GM12864 (cell line): ENCODE data around the gene SYT8.

Source experiments
- DNase-seq: peaks from one replicate; pipeline ENCODE4 v3.0.0-alpha.2; 2011; ENCODE audit warnings: low read depth
- H3K4me3 ChIP-seq: 2 replicates; pipeline ENCODE4 v1.5.1; 2011; ENCODE audit warnings: mild to moderate bottlenecking, low read depth, low read length, control low read depth
- TF ChIP-seq, protein P1 (sequence below): IDR thresholded peaks from 2 replicates; pipeline ENCODE4 v1.5.1; 2011; ENCODE audit warnings: low read depth, mild to moderate bottlenecking, moderate library complexity, low read length, control low read depth, inconsistent platforms; ENCODE audit errors: missing control alignments

The SYT8 gene

DNA sequence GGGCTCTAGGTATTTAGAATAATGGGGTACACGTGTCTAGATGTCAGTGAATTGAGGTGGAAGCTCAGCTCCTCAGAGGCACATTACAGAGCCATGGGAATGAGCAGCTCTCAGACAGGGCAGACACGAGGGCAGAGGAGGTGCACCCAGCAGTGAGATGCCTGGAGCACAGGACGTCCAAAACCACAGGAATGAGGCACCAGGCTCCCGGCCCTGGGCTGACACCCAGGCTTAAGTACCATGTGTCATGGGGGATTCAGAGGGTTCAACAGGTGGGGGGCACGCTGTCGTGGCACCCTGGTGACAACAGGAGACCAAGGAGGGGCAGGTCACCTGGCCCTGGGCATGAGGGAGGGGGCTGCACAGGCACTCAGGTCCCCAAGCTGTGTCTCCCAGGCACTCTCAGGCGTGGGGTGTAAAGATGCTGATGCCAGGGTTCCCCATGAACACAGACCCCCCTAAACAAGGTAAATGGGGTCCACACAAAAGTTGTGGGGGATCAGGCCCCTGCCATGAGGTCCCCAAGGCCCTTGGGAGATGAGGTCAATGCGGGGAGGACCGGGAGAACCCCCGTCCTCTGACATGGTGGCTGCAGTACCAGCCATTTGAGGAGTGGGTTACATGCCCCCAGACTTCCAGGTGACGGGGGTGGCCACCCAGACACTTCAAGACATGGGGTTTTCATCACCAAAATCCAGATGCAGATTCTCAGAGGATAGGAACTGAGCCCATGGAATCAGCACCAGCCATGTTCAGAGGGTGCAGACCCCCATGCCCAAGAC, 5.6 kb upstream of the SYT8 start:
- TF ChIP-seq, protein P1, sequence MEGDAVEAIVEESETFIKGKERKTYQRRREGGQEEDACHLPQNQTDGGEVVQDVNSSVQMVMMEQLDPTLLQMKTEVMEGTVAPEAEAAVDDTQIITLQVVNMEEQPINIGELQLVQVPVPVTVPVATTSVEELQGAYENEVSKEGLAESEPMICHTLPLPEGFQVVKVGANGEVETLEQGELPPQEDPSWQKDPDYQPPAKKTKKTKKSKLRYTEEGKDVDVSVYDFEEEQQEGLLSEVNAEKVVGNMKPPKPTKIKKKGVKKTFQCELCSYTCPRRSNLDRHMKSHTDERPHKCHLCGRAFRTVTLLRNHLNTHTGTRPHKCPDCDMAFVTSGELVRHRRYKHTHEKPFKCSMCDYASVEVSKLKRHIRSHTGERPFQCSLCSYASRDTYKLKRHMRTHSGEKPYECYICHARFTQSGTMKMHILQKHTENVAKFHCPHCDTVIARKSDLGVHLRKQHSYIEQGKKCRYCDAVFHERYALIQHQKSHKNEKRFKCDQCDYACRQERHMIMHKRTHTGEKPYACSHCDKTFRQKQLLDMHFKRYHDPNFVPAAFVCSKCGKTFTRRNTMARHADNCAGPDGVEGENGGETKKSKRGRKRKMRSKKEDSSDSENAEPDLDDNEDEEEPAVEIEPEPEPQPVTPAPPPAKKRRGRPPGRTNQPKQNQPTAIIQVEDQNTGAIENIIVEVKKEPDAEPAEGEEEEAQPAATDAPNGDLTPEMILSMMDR: no peak
- no peak overlapping the region for H3K4me3 ChIP-seq
- no peak for DNase-seq

DNA sequence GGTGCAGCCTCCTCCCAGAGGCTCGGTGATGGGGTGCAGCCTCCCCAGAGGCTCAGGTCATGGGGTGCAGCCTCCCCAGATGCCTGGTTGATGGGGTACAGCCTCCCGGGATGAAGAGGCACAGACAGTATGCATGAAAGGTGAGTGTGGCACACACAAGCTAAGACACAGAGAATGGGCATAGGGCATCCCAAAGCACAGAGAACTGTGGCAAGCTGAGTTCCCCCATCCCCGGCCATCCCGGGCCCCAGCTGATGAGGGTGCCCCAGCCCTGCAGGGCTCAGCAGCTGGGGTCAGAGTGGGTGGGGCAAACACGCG, 4.8 kb upstream of the SYT8 start:
- TF ChIP-seq, protein P1: no peak
- no peak overlapping the region for H3K4me3 ChIP-seq
- DNase-seq: no peak

DNA sequence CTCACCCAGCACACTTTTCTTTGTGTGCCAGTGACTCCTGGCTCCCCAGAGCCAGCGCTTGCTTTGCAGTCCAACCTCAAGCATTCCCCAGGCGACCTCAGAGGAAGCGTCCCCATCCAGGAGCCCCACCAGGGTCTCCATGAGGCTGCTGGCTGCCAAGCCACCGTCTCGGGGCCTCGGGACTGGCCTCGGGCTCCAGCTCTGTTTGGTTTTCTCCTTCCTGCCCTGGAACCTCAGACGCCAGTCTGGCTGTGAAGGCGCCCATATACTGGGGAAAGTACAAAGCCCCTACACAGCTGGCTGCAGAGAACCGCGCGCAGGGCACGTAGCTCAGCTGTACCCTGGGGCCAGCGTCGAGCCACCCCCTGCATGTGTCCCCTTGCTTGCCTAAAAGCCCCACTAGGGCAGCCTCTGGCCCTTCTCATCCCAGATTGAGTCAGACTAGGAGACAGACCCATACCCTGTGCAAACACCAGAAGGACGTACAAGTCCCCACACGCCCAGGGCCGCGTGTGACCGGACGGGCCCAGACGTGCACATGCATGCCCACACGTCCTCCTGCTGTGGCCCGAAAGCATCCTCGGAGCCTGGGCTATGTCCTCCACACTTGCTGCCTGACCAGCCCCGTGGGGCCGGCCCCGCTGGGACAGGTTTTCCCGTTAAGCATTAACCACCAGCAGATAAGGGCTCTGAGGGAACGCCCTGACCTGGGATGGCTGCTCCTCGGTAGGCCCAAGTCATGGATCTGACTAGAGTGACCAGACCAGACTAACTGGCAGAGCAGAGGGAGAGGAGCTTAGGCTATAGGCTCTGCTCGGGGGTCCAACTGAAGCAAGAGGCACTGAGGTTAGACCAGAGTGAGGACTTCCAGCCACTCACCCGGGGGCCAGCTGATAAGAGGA, 4.2 kb upstream of the SYT8 start:
- H3K4me3 ChIP-seq: no peak overlapping the region
- DNase-seq: no peak
- TF ChIP-seq, protein P1: no peak

DNA sequence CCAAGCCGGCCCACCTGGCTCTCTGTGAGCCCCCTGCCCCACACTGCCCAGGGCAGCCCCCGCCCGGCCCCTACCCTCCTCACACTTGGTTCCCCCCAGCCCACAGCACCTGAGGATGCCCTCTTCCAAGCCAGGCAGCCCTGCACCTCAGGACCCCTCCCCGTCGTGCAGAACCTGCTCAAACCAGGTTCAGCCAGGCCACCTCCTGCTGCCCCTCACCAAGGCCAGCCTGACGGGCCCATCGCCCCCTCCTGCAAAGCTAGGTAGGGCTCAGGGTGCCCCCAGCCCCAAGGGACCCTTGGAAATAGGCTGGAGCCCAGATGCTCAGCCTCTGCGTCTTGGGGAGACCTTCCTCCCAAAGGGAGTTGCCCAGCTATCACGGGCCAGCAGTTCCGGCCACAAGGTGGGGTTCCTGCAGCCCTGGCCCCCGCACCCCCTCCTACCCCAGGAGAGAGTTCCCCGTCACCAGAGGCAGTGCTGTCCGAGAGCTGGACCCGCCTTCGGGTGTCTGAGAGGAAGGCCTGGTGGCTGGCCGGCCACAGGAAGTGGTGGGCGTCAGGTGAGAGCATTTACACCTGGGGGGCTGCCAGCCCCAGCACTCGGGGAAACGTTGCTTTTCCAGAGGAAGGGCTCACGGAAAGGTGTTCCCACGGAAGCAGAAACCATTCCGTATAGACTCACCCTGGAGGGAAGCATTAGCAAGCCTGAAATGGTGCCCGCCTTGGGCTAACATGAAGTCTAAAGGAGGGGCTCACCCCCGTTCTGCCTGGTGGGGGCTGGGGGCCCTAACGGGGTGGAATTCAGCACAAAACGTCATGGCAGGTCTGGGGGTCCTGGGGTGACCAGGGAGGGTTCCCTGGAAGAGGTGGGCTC, 3.2 kb upstream of the SYT8 start:
- no peak for DNase-seq
- H3K4me3 ChIP-seq: no peak overlapping the region
- TF ChIP-seq, protein P1: no peak

DNA sequence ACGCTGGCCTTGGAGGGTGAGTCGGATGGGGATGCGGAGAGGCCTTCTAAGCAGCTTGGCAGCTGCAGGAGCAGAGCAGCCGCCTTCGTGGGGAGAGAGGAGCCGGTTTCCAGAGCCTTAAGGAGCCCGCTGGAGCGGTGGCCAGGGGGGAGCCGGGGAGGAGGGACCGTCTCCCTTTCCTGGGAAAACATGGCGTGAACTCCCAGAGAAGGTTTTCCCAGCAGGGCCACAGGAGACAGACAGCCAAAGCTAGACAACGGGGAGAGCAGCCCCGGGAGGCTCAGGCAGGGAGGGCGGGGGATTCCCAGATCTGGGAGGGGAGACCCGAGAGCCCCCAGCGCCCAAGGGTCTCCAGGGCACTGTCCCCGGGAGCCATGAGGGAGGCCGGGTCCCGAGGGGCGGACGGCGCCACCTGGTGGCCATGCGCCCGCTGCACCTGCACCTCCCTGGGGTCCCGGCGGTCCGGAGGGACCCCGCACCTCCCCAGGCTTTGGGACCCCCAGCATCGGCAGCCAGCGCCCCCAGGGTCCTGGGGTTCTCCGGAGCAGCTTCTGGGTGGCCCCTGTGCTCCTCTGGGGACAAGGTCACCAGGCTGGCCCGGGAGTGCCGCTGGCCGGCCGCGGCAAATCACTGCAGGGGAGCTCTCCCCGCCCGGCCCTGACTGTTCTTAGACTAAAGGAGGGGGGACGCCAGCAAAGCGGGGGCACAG, 2.4 kb upstream of the SYT8 start:
- DNase-seq: no peak
- TF ChIP-seq, protein P1: peak; percentile 85
- no peak overlapping the region for H3K4me3 ChIP-seq

DNA sequence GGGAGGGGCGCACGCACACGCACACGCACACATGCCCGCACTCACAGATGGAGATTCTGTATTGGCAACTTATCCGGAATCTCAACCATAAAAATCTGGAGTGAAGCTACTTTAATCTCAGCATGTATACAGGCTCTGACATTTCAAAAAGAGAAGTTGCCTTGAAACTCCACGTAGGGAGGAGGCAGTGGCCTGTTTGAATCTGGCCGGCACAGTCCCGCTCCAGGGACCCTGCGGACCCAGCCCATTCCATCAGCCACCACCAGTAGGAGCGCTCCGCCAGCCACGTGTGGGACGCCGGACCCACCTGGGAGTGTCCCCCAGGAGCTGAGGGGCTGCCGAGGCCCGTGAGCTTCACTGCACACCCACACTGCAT, 1.9 kb upstream of the SYT8 start:
- DNase-seq: no peak
- no peak overlapping the region for H3K4me3 ChIP-seq
- TF ChIP-seq, protein P1: no peak
